ENCODE measurements around the gene RAX.

GRCh38 chr18:59282341-59282740, 9.1 kb upstream of the RAX start:
- TF ChIP-seq FOXK2 (IDR thresholded peaks at IDR 0.05) (no peak), HDGF (IDR thresholded peaks at IDR 0.05; ENCODE audit: borderline replicate concordance) (no peak), NFRKB (IDR thresholded peaks at IDR 0.05) (no peak), SUZ12 (IDR thresholded peaks at IDR 0.05) (no peak), PKNOX1 (IDR thresholded peaks at IDR 0.05) (no peak), BHLHE40 (IDR thresholded peaks at IDR 0.05; ENCODE audit: borderline replicate concordance) (no peak), FOXM1 (IDR thresholded peaks at IDR 0.05; ENCODE audit: borderline replicate concordance) (no peak), SP1 (IDR thresholded peaks at IDR 0.05) (no peak), TARDBP (IDR thresholded peaks at IDR 0.05) (no peak), ZNF384 (IDR thresholded peaks at IDR 0.05) (no peak), FOXA1 (IDR thresholded peaks at IDR 0.05) (no peak), LEF1 (IDR thresholded peaks at IDR 0.05; ENCODE audit: borderline replicate concordance) (no peak), ELF4 (IDR thresholded peaks at IDR 0.05) (no peak), ARNT (IDR thresholded peaks at IDR 0.05) (no peak)

Data from HEK293T (cell line).